GM18526 (cell line): ENCODE measurements around the gene TFE3.
A peak's percentile ranks its signal among the peaks of the same experiment; 100 is the strongest.

Experiments used
- POLR2A ChIP-seq: IDR thresholded peaks from 3 replicates; pipeline ENCODE4 v1.6.1; 2011; ENCODE audit not compliant: insufficient read length; ENCODE audit errors: extremely low read depth

TFE3 gene

DNA sequence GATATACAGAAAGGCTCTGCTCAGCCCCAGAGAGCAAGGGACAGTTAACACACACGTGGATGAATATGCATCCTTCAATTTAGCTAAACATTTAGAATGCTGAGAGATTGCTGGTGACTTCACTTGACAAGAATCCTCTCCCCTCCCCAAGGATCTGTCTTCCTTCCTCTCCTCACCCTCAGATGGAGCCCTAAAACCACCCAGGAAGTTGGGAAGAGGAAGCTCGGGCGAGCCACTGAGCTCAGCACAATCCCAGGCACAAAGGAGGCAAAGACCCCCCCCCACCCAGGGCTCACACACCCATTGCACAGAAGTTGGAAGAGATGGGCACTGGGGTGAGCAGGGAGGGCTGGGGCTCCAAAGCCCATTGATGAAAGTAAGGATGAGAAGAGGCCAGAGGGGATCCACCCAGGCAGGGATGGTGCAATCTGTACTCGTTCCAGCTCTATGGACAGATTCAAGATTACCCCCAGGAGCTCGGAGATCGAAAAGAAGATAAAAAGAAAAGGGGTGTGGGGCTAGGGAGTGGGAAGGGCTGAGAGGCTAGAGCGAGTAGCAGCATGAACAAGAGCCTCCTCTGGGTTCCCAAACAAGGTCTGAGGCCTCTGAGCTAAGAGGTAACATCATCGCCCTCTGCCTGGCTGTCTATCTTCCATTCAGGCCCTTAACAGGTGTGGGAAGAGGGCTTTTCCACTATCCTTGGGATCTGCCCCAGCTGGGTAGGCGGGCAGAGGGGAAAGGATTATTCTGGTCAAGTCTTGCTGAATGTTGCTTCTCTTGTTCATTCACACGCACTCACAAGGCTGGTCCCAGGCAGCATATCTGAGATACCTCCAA is 1.2 kb downstream of the TFE3 start:
- no peak for TF ChIP-seq POLR2A

- TF ChIP-seq POLR2A: no peak
Measured at GRCh38 chrX:49040376-49040955, 2.7 kb downstream of the TFE3 start.

DNA sequence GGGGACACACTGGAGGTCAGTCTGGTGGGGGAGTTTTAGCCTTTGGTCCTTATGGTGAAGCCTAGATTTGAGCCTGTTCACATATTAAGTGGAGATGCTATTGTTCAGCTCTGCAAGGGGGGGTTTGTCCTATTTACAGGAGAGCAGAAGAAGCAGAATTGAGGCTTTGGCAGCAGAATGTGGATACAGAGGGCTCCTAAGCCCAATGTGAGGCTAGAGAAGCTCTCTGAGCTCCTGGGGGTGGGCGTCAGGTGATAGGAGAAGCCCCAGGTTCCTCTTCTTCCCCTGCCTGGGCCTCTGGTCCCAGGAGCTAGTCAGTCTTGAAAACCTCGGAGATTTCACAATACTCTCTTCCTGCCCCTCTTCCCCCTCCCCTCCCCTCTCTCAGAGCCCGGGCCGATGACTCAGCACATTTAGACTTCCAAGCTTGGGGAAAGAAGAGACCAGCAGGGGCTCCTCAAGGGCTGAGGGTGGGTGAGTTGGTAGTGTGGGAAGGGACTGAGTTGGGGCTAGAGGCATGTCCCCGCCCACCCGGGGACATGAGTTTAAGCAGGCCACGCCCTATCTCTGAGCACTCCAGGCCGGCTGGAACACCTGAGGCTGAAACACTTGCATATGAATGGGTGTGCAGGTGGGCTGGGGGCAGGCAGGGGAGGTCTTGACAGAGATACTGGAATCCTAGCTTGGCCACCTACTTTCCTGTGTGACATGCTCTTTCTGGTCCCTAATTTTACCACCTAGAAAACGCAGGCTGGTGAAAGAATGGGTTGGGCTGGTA is 3.4 kb downstream of the TFE3 start:
- no peak for TF ChIP-seq POLR2A

GRCh38 chrX:49037883-49038475 is 5.2 kb downstream of the TFE3 start:
- no peak for TF ChIP-seq POLR2A

DNA sequence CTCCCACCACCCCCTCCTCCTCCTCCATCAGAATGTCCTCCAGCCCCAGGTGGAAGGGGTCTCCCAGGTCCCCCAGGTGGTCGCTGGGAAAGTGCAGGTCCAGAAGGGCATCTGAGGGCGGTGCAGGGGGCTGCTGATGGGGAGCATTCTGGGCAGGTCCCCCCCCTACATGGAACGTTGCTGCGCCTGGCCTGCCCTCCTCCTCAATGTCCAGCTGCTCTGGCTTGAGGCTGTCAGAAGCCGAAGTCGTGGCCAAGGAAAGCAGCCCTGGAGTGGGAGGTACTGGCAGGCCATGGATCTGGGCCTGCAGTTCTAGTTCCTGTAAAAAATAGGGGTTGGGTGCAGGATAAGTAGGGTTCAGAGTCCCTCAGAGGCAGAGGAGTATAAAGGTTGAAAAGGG is 12.9 kb downstream of the TFE3 start:
- no peak for TF ChIP-seq POLR2A

DNA sequence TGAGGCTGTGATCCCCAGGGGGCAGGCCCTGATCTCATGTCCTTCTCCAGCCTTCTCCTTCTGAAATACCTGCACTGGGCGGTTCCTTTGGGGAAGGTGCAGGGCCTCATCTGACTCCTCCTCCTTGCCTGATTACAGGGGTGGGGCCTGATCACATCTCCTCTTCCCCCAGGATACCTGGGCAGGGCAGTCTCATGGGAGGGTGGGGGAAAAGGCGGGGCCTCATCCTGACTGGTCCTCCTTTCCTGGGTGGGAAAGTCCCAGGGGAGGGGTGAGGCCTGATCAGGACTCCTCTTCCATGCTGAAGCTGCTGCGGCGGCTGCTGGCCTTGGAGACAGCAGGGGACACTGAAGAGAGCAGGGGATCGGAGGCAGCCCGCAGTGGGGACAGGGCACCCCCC is 13.3 kb downstream of the TFE3 start:
- TF ChIP-seq POLR2A: no peak

GRCh38 chrX:49019599-49020249 is 23.4 kb downstream of the TFE3 start:
- TF ChIP-seq POLR2A: no peak

- TF ChIP-seq POLR2A: no peak
Measured at GRCh38 chrX:49019050-49019449, 24.1 kb downstream of the TFE3 start.

GRCh38 chrX:49003696-49004095 is 39.5 kb downstream of the TFE3 start:
- no peak for TF ChIP-seq POLR2A

GRCh38 chrX:49002091-49002935 is 40.8 kb downstream of the TFE3 start, which contains the start of gene GRIPAP1:
Gene GRIPAP1 (minus strand): TSS chrX:49002264. CDS start chrX:49002229, 35 bp downstream.
- peak; percentile 69 for TF ChIP-seq POLR2A

DNA sequence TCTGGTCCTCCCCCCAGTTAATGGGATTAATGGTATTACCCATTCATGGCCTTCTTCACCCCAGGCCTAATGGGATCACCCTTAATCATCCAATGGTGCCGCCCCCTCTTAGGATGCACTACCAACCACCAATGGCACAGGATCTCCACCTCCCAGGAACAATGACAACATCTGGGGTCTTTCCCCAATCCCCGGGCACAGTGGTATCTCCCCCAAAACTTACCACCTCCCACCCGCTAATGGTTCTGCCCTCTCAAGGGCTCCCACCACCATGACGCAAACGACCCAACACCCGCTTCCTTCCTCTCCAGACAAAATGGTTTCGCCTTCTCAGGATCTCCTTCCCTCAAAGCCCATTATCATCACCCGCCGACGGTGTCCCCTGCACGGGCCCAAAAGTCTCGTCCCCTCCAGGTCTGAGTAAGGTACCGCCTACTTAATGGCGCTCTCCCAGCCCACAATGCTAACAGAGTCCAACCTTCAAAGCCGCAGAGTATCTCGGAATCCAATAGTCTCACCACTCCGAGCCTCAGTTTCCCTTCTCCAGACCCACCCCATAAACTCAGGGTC is 41.6 kb downstream of the TFE3 start:
- no peak for TF ChIP-seq POLR2A

DNA sequence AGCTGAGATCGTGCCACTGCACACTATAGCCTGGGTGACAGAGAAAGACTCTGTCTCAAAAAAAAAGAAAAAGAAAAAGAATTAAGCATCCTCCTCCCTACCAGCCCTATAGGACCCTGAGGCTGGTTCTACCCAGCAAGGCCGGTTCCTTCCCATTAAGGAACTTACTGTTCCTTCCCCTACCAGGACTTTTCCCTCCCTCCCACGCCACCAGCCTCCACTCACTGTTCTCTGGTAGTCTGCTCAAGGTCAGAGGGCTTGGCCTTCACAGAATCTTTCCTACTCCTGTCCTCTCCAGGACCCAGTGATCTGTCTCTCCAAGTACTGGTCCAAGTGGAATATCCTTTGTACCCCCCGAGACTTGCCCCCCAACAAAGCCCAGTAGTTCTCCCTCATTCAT is 42.5 kb downstream of the TFE3 start:
- TF ChIP-seq POLR2A: no peak

GRCh38 chrX:48999030-48999429 is 44.1 kb downstream of the TFE3 start:
- TF ChIP-seq POLR2A: no peak

DNA sequence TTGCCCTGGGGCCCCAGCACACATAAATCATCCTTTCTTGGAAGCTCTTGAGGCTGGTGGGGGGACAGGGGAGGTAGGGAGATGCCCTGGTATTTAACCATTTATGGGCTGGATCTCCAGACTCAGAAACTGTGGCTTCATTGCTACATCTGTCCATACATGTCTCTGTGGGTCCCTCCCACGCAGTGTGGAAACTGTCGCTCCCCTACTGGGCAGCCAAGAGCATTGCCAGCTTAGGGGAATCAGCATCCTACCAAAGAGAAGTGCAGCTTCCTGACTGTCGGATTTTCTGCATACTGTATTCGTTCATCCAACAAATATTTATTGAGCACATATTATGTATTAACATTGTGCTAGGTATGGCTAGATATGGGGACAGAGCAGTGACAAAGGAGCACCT is 44.8 kb downstream of the TFE3 start:
- no peak for TF ChIP-seq POLR2A

DNA sequence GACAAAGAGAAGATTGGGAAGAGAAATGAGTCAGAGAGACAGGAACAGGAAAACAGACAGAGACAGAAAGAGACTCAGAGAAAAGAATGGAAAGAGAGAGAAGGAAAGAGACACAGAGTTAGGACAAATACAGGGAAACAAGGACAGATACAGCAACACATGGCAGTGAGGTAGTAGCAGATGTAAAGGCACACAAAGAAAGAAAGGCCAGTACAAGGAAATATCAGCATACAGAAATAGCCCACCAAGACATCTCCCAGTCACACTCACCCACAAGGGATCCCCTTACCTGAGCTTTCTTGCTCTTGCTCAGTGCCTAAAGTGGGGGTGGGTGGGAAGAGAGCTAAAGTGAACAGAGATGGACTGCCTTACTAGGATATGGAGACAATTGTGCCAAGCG is 45.3 kb downstream of the TFE3 start:
- TF ChIP-seq POLR2A: no peak
